HepG2 (cell line): ENCODE results near the gene ITPR1. TPM values are rescaled to one million over a fixed set of nuclear protein-coding genes. Genes with fewer than 3 reads are reported as not detected.

Experiments
- BRF2 ChIP-seq: sonication (generic); formaldehyde crosslinking; IDR thresholded peaks from 2 replicates; pipeline ENCODE4 v1.8.1; 2022; ENCODE audit warnings: mild to moderate bottlenecking, missing genetic modification reagents
- DMTF1 ChIP-seq: sonication (generic); formaldehyde crosslinking; IDR thresholded peaks from 2 replicates; pipeline ENCODE4 v1.4.0; 2020; ENCODE audit warnings: mild to moderate bottlenecking, missing genetic modification reagents
- DRAP1 ChIP-seq: IDR thresholded peaks from 2 replicates; pipeline ENCODE4 v1.6.1; 2016; ENCODE audit warnings: missing genetic modification reagents, missing compliant biosample characterization
- HNRNPUL1 ChIP-seq: fragments of 200-400 bp; formaldehyde crosslinking; IDR thresholded peaks from 2 replicates; pipeline ENCODE4 v1.6.1; 2017; ENCODE audit warnings: low read depth, mild to moderate bottlenecking, low read length, moderate library complexity
- JUND ChIP-seq: sonication (generic); formaldehyde crosslinking; IDR thresholded peaks from 2 replicates; pipeline ENCODE4 v1.8.0; 2022; ENCODE audit warnings: mild to moderate bottlenecking, missing genetic modification reagents
- MXD1 ChIP-seq: sonication (generic); formaldehyde crosslinking; IDR thresholded peaks from 2 replicates; pipeline ENCODE4 v1.4.0; 2020; ENCODE audit warnings: mild to moderate bottlenecking, missing genetic modification reagents
- SIX1 ChIP-seq: sonication (generic); formaldehyde crosslinking; IDR thresholded peaks from 2 replicates; pipeline ENCODE4 v1.4.0; 2020; ENCODE audit warnings: missing genetic modification reagents, borderline replicate concordance
- TRIM24 ChIP-seq: sonication (generic); formaldehyde crosslinking; IDR thresholded peaks from 2 replicates; pipeline ENCODE4 v1.8.0; 2022; ENCODE audit warnings: mild to moderate bottlenecking, missing genetic modification reagents
- U2AF2 ChIP-seq: fragments of 200-400 bp; formaldehyde crosslinking; IDR thresholded peaks from 2 replicates; pipeline ENCODE4 v1.6.1; 2017; ENCODE audit warnings: low read depth, mild to moderate bottlenecking, low read length
- ZFYVE20 ChIP-seq: sonication (generic); formaldehyde crosslinking; IDR thresholded peaks from 2 replicates; pipeline ENCODE4 v1.8.0; 2023; ENCODE audit warnings: low read depth, mild to moderate bottlenecking, moderate library complexity, missing genetic modification reagents, borderline replicate concordance
- ZNF101 ChIP-seq: sonication (generic); formaldehyde crosslinking; IDR thresholded peaks from 2 replicates; pipeline ENCODE4 v1.4.0; 2020; ENCODE audit warnings: mild to moderate bottlenecking, low read depth, missing genetic modification reagents, borderline replicate concordance
- ZNF207 ChIP-seq: fragments of 450-650 bp; IDR thresholded peaks from 2 replicates; pipeline ENCODE4 v1.6.1; 2016; ENCODE audit warnings: antibody characterized with exemption, borderline replicate concordance
- ZNF318 ChIP-seq: sonication (generic); formaldehyde crosslinking; IDR thresholded peaks from 2 replicates; pipeline ENCODE4 v1.4.0; 2020; ENCODE audit warnings: mild to moderate bottlenecking, missing genetic modification reagents
- ZNF589 ChIP-seq: sonication (generic); formaldehyde crosslinking; conservative IDR thresholded peaks from 2 replicates; pipeline ENCODE4 v1.8.0; 2022; ENCODE audit warnings: mild to moderate bottlenecking, moderate library complexity, missing genetic modification reagents
- ZNF772 ChIP-seq: sonication (generic); formaldehyde crosslinking; IDR thresholded peaks from 2 replicates; pipeline ENCODE4 v1.5.0; 2020; ENCODE audit warnings: mild to moderate bottlenecking, missing genetic modification reagents
- polyA plus RNA-seq, 8 experiments: library from polyadenylated mRNA; depleted of rRNA in 3 of 8; stranded (reverse) in 7 of 8; unstranded in 1 of 8; fragments of >200 nt; fragmentation: Illumina TruSeq in 4 of 8; extraction: Trizol in 4 of 8; gene quantifications; 2 replicates each; pipeline versions ENCODE4 v1.2.1 to v1.2.3, GENCODE V29; 2011 to 2016; ENCODE audit warnings: low read depth in 4 of 8, missing spikeins in 1 of 8, mixed read lengths in 1 of 8; ENCODE audit not compliant: insufficient read depth in 1 of 8
- total RNA-seq, 5 experiments: library from RNA; depleted of rRNA; stranded (reverse); fragments of >200 nt; fragmentation: Illumina TruSeq; extraction: Trizol; gene quantifications; 2 replicates each; pipeline ENCODE4 v1.2.3, GENCODE V29; 2016; ENCODE audit warnings: low read depth in 1 of 5

ITPR1 gene
- total and polyA plus RNA-seq, 2 of the 13 experiments (the other 11 are each of a cell fraction or from before 2014, with no cell fraction given) = 10.0 to 11.4 TPM

GRCh38 chr3:4720316-4721075 is 227.3 kb downstream of the ITPR1 start (continued):
- TF ChIP-seq JUND (CRISPR knock-in tag) (no peak), DMTF1 (CRISPR knock-in tag) (no peak), HNRNPUL1 (no peak), ZFYVE20 (CRISPR knock-in tag) (no peak), DRAP1 (CRISPR knock-in tag) (no peak), TRIM24 (CRISPR knock-in tag) (no peak), MXD1 (CRISPR knock-in tag) (no peak), BRF2 (CRISPR knock-in tag) (no peak), ZNF772 (0 out of 2 replicates have a peak, but pooled peaks have one; percentile 38), ZNF101 (CRISPR knock-in tag) (no peak), ZNF589 (no peak), U2AF2 (no peak), ZNF318 (CRISPR knock-in tag) (no peak), SIX1 (peak; percentile 78), ZNF207 (no peak)
